ENCODE results near the gene BNC1. TPM values are rescaled to one million over a fixed set of nuclear protein-coding genes. Genes with fewer than 3 reads are reported as not detected.
"Not testable (repeated sequence)": the region's sequence is repeated elsewhere in the genome, so short reads cannot be mapped to it uniquely, and the experiment has no call there.

BNC1 gene
- total RNA-seq, 1 donor from 2014 or later, result 10.6 TPM

DNA sequence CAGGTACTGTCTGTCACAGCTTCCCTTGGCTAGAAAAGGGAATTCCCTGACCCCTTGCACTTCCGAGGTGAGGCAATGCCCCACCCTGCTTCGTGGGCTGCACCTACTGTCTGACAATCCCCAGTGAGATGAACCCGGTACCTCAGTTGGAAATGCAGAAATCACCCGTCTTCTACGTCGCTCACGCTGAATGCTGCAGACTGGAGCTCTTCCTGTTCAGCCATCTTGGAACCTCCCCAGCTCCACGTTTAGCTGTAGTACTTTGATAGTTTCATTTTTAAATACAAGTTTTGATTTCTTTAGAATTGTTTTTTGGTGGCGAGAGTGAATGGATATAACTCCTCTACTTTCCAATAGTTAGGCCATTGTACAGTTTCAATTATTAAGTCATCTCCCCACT lies 59.0 kb downstream of the BNC1 start:
- no peak overlapping the region for H3K4me3 ChIP-seq (ENCODE audit: low read depth, low read length)
- no peak for DNase-seq (ENCODE audit: low read depth)
- TF ChIP-seq, protein P1, sequence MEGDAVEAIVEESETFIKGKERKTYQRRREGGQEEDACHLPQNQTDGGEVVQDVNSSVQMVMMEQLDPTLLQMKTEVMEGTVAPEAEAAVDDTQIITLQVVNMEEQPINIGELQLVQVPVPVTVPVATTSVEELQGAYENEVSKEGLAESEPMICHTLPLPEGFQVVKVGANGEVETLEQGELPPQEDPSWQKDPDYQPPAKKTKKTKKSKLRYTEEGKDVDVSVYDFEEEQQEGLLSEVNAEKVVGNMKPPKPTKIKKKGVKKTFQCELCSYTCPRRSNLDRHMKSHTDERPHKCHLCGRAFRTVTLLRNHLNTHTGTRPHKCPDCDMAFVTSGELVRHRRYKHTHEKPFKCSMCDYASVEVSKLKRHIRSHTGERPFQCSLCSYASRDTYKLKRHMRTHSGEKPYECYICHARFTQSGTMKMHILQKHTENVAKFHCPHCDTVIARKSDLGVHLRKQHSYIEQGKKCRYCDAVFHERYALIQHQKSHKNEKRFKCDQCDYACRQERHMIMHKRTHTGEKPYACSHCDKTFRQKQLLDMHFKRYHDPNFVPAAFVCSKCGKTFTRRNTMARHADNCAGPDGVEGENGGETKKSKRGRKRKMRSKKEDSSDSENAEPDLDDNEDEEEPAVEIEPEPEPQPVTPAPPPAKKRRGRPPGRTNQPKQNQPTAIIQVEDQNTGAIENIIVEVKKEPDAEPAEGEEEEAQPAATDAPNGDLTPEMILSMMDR (conservative IDR thresholded peaks at IDR 0.05; ENCODE audit: low read depth, low read length), result no peak

DNA sequence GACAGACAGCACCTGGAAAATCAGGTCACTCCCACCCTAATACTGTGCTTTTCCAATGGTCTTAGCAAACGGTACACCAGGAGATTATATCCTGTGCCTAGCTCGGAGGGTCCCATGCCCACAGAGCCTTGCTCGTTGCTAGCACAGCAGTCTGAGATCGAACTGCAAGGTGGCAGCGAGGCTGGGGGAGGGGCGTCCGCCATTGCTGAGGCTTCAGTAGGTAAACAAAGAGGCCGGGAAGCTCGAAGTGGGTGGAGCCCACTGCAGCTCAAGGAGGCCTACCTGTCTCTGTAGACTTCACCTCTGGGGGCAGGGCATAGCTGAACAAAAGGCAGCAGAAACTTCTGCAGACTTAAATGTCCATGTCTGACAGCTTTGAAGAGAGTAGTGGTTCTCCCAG lies 62.7 kb downstream of the BNC1 start:
- H3K4me3 ChIP-seq (ENCODE audit: low read depth, low read length); DNase-seq (ENCODE audit: low read depth): not testable (repeated sequence)

DNA sequence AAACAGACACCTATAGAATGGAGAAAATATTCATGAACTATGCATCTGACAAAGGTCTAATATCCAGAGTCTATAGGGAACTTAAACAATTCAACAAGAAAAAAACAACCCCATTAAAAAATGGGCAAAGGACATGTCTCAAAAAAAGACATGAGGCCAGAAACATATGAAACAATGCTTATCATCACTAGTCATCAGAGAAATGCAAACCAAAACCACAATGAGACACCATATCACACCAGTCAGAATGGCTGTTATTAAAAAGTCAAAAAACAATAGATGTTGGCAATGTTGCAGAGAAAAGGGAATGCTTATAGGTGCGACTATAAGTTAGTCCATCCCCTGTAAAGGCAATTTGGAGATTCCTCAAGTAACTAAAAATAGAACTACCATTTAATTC lies 65.4 kb downstream of the BNC1 start:
- TF ChIP-seq, protein P1 (conservative IDR thresholded peaks at IDR 0.05; ENCODE audit: low read depth, low read length), result no peak
- no peak for DNase-seq (ENCODE audit: low read depth)
- no peak overlapping the region for H3K4me3 ChIP-seq (ENCODE audit: low read depth, low read length)

DNA sequence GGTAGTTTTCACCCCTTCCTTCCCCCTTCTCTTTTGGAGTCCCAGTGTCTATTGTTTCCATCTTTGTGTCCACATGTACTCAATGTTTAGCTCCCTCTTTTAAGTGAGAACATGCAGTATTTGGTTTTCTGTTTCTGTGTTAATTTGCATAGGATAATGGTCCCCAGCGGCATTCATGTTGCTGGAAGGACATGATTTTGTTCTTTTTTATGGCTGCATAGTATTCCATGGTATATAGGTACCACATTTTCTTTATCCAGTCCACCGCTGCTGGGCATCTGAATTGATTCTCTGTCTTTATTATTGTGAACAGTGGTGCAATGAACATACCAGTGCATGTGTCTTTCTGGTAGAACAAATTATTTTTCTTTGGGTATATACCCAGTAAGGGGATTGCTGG lies 69.2 kb downstream of the BNC1 start:
- TF ChIP-seq, protein P1 (conservative IDR thresholded peaks at IDR 0.05; ENCODE audit: low read depth, low read length), result no peak
- H3K4me3 ChIP-seq (ENCODE audit: low read depth, low read length), result no peak overlapping the region
- no peak for DNase-seq (ENCODE audit: low read depth)

DNA sequence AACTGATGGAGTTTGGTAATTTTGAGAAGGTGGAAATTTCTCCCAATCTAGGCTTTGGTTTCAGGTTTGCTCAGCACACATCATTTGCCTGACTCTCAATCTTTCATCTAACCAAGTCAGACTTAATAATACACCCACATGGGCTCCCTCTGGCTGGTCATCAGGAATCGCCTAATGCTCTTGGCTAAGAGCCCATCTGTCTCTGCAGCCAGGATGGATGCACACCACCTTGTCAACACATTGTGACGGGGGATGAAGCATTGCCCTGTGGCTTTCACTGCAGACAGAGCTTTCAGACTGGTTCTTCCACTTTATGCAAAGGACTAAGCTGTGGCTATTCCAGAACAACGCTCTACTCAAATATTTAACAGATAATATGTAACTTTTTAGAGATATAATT lies 73.8 kb downstream of the BNC1 start:
- TF ChIP-seq, protein P1 (conservative IDR thresholded peaks at IDR 0.05; ENCODE audit: low read depth, low read length), result no peak
- H3K4me3 ChIP-seq (ENCODE audit: low read depth, low read length), result no peak overlapping the region
- no peak for DNase-seq (ENCODE audit: low read depth)

DNA sequence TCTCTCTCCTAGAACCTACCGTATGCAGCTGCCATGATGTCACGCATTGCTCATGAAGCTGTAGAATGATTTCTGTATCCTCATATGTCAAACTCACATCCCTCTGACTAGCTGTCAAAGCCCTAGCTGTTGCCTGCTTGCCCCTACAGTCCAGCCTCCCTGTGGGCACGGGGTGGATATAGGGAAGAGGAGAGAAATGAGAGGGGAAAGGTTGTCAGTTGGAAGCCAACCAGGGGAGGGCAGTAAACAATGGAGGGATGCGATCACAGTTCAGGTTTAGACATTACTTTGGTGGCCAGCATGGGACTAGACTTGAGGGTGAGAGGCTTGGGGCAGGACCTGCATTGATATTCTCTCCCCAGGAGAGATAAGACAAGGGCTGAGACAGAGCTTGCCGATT lies 75.1 kb downstream of the BNC1 start:
- DNase-seq (ENCODE audit: low read depth), result no peak
- no peak overlapping the region for H3K4me3 ChIP-seq (ENCODE audit: low read depth, low read length)
- TF ChIP-seq, protein P1 (conservative IDR thresholded peaks at IDR 0.05; ENCODE audit: low read depth, low read length), result no peak

DNA sequence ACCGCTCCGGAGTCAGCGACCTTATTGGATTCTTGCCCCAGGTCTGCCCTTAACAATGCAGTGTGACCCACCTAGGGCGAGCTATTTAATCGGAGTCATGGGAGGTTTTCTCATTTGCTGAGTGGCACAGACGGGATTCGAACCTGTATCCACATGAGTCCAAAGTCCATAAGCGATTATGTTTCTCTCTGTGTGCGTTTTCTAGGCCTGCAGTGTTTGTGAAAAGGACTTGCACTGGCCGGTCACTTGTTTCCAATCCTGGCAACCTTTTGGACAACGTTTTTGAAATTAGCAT lies 76.2 kb downstream of the BNC1 start:
- H3K4me3 ChIP-seq (ENCODE audit: low read depth, low read length), result peak overlapping the region; percentile 68
- TF ChIP-seq, protein P1 (conservative IDR thresholded peaks at IDR 0.05; ENCODE audit: low read depth, low read length), result no peak
- no peak for DNase-seq (ENCODE audit: low read depth)

Data from epithelial cell of proximal tubule (primary cell).